ENCODE data around the gene RABGAP1L.

- TF ChIP-seq POLR2AphosphoS5 (IDR thresholded peaks at IDR 0.05) (no peak), POLR2A (IDR thresholded peaks at IDR 0.05) (no peak), CTCF (IDR thresholded peaks at IDR 0.05 in 8 of 11, conservative IDR thresholded peaks at IDR 0.05 in 3 of 11) (no peak)
Measured at GRCh38 chr1:174971902-174972301, 812.6 kb downstream of the RABGAP1L start.

Data from spleen (tissue), 7 donors.